Measurements from ENCODE around the gene CETP. TPM values are rescaled to one million over a fixed set of nuclear protein-coding genes. Genes with fewer than 3 reads are reported as not detected.
A peak's percentile ranks its signal among the peaks of the same experiment; 100 is the strongest.
"Not testable (repeated sequence)": the region's sequence is repeated elsewhere in the genome, so short reads cannot be mapped to it uniquely, and the experiment has no call there.

The CETP gene
- total RNA-seq, 1 donor from 2014 or later = 1.1 TPM

DNA sequence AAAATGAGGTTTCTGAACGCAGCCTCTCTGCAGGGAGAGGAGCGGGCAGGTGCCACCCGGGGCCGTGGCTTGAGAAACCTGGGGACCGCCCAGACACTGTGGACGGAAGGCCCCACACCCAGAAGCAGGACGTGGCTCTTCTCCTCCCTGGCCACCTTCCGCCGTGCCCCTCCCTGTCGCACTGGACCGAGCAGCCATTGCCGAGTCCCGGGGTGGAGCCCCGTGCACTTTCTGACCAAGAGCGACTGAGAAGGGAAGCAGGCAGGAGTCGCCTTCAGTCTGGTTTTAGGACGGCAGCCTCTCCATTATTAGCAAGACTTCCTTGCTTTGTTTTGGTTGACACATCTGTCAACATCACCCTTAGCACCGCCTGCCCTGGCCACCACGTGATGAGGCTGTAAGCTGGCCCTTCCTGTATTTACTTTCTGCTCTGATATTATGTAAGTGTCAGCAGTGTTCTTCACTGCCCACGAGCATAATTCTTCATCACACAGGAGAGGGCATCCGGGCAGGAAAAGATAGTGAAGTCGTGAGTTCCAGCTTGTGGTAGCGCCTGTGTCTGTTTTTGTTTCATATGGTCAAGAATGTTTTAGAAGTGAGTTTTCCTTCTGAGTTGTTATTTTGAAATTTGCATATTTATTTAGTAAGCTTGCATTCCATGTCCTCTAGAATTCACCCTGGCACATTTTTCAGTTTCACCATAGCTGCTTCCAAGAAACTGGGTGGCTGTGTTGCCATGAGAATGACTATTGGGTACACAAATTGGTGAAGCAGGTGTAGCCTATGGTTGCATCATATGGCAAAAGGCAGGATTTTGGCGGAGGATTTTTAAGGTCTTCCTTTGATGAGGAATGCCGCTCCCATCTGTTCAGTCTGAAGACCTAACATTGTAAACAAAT, 28.8 kb upstream of the CETP start:
- Histone ChIP-seq H3K4me1 (peaks cover 61% of the 10 kb centered on the region), H3K27ac (peak overlapping the region; percentile 100), H3K4me3 (peak overlapping the region; percentile 99), H3K27me3 (ENCODE audit: low read depth) (no peaks in the 10 kb centered on the region), H3K36me3 (peaks cover 45% of the 10 kb centered on the region), H3K9me3 (no peaks in the 10 kb centered on the region)
- TF ChIP-seq, protein P1, sequence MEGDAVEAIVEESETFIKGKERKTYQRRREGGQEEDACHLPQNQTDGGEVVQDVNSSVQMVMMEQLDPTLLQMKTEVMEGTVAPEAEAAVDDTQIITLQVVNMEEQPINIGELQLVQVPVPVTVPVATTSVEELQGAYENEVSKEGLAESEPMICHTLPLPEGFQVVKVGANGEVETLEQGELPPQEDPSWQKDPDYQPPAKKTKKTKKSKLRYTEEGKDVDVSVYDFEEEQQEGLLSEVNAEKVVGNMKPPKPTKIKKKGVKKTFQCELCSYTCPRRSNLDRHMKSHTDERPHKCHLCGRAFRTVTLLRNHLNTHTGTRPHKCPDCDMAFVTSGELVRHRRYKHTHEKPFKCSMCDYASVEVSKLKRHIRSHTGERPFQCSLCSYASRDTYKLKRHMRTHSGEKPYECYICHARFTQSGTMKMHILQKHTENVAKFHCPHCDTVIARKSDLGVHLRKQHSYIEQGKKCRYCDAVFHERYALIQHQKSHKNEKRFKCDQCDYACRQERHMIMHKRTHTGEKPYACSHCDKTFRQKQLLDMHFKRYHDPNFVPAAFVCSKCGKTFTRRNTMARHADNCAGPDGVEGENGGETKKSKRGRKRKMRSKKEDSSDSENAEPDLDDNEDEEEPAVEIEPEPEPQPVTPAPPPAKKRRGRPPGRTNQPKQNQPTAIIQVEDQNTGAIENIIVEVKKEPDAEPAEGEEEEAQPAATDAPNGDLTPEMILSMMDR (IDR thresholded peaks at IDR 0.05) = no peak
- intact Hi-C loops (cut with DNase I) = no loop called here
- DNase-seq (peak; percentile 92), ATAC-seq (peak; percentile 82 to 84)

DNA sequence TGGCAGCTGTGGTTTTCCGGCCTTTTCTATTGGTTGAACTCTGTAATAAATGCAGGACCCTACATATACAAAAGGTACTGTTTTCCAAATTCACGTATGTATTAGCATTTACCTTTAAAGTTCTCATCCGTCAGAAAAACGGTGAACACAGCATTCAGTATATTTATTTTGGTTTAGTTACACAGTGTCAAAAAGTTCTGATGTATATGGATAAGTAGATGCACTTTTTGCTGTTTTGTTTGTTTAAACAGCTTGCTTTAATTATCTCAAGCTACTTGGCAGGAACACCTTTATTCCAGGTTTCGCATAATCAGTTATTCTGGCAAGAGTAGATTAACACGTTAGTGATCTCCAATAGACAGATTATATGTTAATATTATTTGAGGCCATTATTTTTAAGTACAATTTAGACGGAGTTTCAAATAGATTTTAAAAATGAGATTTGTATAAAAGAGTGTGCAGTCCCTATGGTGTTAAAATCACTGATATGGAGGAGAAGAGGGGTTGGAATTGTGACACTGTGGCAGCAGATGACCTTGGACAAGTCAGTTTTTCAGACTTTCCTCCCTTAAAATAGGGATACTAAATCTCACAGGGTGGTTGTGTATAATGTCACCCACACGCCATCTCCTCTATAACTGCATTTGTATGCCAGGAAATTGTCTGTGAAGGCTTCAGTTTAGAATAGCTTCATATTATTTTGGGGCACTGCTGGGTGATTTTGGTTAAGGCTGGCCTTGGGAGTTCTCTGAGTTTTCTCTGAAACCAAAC, 27.7 kb upstream of the CETP start:
- Histone ChIP-seq H3K27ac (peak overlapping the region; percentile 100), H3K4me3 (peak overlapping the region; percentile 99), H3K9me3 (no peaks in the 10 kb centered on the region), H3K27me3 (ENCODE audit: low read depth) (no peaks in the 10 kb centered on the region), H3K4me1 (peaks cover 71% of the 10 kb centered on the region), H3K36me3 (peaks cover 56% of the 10 kb centered on the region)
- DNase-seq (no peak), ATAC-seq (no peak)
- intact Hi-C loops (cut with DNase I) = no loop called here
- TF ChIP-seq, protein P1 (IDR thresholded peaks at IDR 0.05) = no peak

DNA sequence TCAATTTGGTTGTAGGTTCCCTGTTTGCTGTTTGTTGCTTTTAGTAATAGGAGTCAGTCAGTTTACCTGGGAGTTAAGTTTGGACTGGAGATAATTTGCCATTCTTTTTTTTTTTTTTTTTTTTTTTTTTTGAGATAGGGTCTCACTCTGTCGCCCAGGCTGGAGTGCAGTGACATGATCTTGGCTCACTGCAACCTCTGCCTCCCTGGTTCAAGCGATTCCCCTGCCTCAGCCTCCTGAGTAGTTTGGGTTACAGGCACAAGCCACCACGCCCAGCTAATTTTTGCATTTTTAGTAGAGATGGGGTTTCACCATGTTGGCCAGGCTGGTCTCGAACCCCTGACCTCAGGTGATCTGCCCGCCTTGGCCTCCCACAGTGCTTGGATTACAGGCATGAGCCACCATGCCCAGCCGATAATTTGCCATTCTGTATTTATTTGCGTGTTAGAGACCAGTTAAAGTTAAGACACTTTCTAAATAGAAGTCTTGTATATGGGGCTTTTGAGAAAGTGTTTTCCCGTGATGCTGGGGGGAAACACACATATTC, 27.1 kb upstream of the CETP start:
- ATAC-seq = not testable (repeated sequence)
- peaks cover 62% of the 10 kb centered on the region for H3K36me3 ChIP-seq

DNA sequence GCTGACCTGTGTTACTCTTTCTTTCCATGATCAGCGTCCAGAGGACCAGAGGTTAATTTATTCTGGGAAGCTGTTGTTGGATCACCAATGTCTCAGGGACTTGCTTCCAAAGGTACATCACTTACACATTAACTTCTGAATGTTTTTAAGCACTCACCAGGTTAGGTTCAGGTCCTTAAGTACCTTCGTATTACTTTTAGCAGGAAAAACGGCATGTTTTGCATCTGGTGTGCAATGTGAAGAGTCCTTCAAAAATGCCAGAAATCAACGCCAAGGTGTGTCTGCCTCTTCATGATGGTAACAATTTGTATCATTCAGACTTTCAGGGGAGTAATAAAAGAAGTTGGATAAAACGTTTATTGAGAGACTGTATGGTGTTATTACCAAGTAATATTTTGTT, 26.5 kb upstream of the CETP start:
- Histone ChIP-seq H3K4me3 (peak overlapping the region; percentile 99), H3K27ac (peak overlapping the region; percentile 100), H3K36me3 (peaks cover 68% of the 10 kb centered on the region), H3K9me3 (no peaks in the 10 kb centered on the region), H3K4me1 (peaks cover 80% of the 10 kb centered on the region), H3K27me3 (ENCODE audit: low read depth) (no peaks in the 10 kb centered on the region)
- no peak for ATAC-seq
- TF ChIP-seq, protein P1 (IDR thresholded peaks at IDR 0.05) = no peak
- no peak for DNase-seq
- intact Hi-C loops (cut with DNase I) = no loop called here

More for the DNA sequence above, 27.1 kb upstream of the CETP start:
- H3K9me3 ChIP-seq; H3K27me3 ChIP-seq (ENCODE audit: low read depth); DNase-seq; intact Hi-C loops (cut with DNase I): not testable (repeated sequence)
- Histone ChIP-seq H3K4me1 (peaks cover 78% of the 10 kb centered on the region), H3K27ac (peak overlapping the region; percentile 100), H3K4me3 (peak overlapping the region; percentile 99)

DNA sequence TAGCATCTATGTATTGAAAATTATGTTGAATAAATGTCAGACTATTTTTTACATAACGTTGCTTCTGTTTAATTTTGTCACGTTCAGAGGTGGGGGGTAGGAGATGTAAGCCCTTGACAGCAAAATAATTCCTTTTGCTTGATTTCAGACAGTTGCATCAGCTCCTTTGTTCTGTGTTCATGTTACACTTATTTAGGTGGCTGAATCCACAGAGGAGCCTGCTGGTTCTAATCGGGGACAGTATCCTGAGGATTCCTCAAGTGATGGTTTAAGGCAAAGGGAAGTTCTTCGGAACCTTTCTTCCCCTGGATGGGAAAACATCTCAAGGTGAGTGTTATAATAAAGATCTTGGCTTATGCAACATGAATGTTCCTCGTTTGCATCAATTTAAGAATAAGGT, 25.3 kb upstream of the CETP start:
- TF ChIP-seq, protein P1 (IDR thresholded peaks at IDR 0.05) = no peak
- intact Hi-C loops (cut with DNase I) = no loop called here
- ATAC-seq (no peak), DNase-seq (no peak)
- H3K4me3 ChIP-seq = peak overlapping the region; percentile 99
- H3K36me3 ChIP-seq = peaks cover 80% of the 10 kb centered on the region
- H3K9me3 ChIP-seq = no peaks in the 10 kb centered on the region
- H3K27ac ChIP-seq = no peak overlapping the region
- H3K4me1 ChIP-seq = peaks cover 74% of the 10 kb centered on the region
- no peaks in the 10 kb centered on the region for H3K27me3 ChIP-seq (ENCODE audit: low read depth)

Data from lower lobe of right lung (tissue), 2 donors.